H1 (cell line): ENCODE results near the gene CACNG6. TPM values are rescaled to one million over a fixed set of nuclear protein-coding genes. Genes with fewer than 3 reads are reported as not detected.

Experiments used
- CTCF ChIA-PET: fragments of 300-600 bp; sonication (Branson Sonifier 250); formaldehyde crosslinking; loops from one replicate; lab custom pipeline; 2021; ENCODE audit not compliant: partially characterized antibody; lab: Charles Lee
- POLR2A ChIA-PET: fragments of 300-600 bp; sonication (Branson Sonifier 250); formaldehyde crosslinking; loops from one replicate; lab custom pipeline; 2021; ENCODE audit warnings: inconsistent platforms; ENCODE audit not compliant: partially characterized antibody; lab: Charles Lee
- DNase-seq, 2 experiments: peaks; one replicate each; pipeline versions ENCODE4 v3.0.0 to v3.0.0-alpha.2; 2010 to 2022; ENCODE audit warnings: low spot score in 2 of 2, low read depth in 1 of 2, mixed read lengths in 1 of 2
- FAIRE-seq: peaks from 2 replicates; lab custom pipeline; 2011; peaks lifted over from hg19 to GRCh38; lab: Jason Lieb, UNC
- H2AFZ ChIP-seq: 2 replicates; pipeline ENCODE4 v1.8.1; 2012; ENCODE audit warnings: low read length, inconsistent platforms
- H2AK5ac ChIP-seq: 2 replicates; pipeline ENCODE4 v1.6.1; 2013; ENCODE audit warnings: low read depth, low read length
- H2BK120ac ChIP-seq: replicated peaks from 2 replicates; pipeline ENCODE3; 2013; ENCODE audit warnings: low read depth, low read length, inconsistent platforms
- H2BK12ac ChIP-seq: 2 replicates; pipeline ENCODE4 v1.6.1; 2013; ENCODE audit warnings: low read depth, low read length
- H2BK15ac ChIP-seq: 2 replicates; pipeline ENCODE4 v1.6.1; 2013; ENCODE audit warnings: low read length
- H2BK20ac ChIP-seq: 2 replicates; pipeline ENCODE4 v1.6.1; 2013; ENCODE audit warnings: low read length
- H2BK5ac ChIP-seq: 2 replicates; pipeline ENCODE4 v1.6.1; 2013; ENCODE audit warnings: low read depth, low read length
- H3K14ac ChIP-seq: 2 replicates; pipeline ENCODE4 v1.6.1; 2013; ENCODE audit warnings: inconsistent platforms; ENCODE audit not compliant: insufficient read length
- H3K18ac ChIP-seq: 2 replicates; pipeline ENCODE4 v1.6.1; 2013; ENCODE audit warnings: low read length; ENCODE audit errors: extremely low read depth
- H3K23ac ChIP-seq: 2 replicates; pipeline ENCODE4 v1.6.1; 2013; ENCODE audit warnings: inconsistent platforms; ENCODE audit not compliant: insufficient read length
- H3K23me2 ChIP-seq: 2 replicates; pipeline ENCODE4 v1.6.1; 2013; ENCODE audit warnings: low read depth, low read length
- H3K27ac ChIP-seq: 2 replicates; pipeline ENCODE4 v1.6.1; 2011; ENCODE audit warnings: low read depth, low read length, inconsistent platforms
- H3K27me3 ChIP-seq, 4 experiments: replicated peaks in 1 of 4; 1 replicate in 1 of 4; 2 replicates in 3 of 4; pipeline versions ENCODE4 v1.6.1 to v1.8.1; 2011 to 2013; ENCODE audit warnings: low read length in 3 of 4, mild to moderate bottlenecking in 3 of 4, inconsistent platforms in 2 of 4, mixed read lengths in 2 of 4, moderate library complexity in 1 of 4; ENCODE audit not compliant: control insufficient read depth in 3 of 4, insufficient read depth in 3 of 4; ENCODE audit errors: extremely low read depth in 1 of 4
- H3K36me3 ChIP-seq, 4 experiments: 2 replicates each; pipeline versions ENCODE4 v1.6.1 to v1.8.1; 2011 to 2013; ENCODE audit warnings: mild to moderate bottlenecking in 4 of 4, low read length in 3 of 4, moderate library complexity in 2 of 4, control low read depth in 1 of 4, inconsistent platforms in 1 of 4; ENCODE audit not compliant: insufficient read depth in 4 of 4, control insufficient read depth in 2 of 4
- H3K4ac ChIP-seq: replicated peaks from 2 replicates; pipeline ENCODE3; 2013; ENCODE audit warnings: low read length, low read depth, mixed read lengths, inconsistent platforms; ENCODE audit not compliant: insufficient read length
- H3K4me1 ChIP-seq, 4 experiments: replicated peaks in 1 of 4; 1 replicate in 1 of 4; 2 replicates in 3 of 4; pipeline versions ENCODE4 v1.6.1 to v1.8.1; 2011 to 2013; ENCODE audit warnings: low read length in 3 of 4, inconsistent platforms in 2 of 4, mixed read lengths in 1 of 4; ENCODE audit not compliant: insufficient read depth in 4 of 4, control insufficient read depth in 3 of 4
- H3K4me2 ChIP-seq, 2 experiments: 2 replicates each; pipeline versions ENCODE4 v1.6.1 to v1.8.1; 2011 to 2013; ENCODE audit warnings: low read depth in 2 of 2, low read length in 2 of 2, control low read depth in 1 of 2, inconsistent platforms in 1 of 2, mild to moderate bottlenecking in 1 of 2; ENCODE audit not compliant: insufficient read depth in 1 of 2
- H3K4me3 ChIP-seq, 4 experiments: fragments of 200-600, 300-600 bp in 1 of 4; sonication (generic), shearing (Covaris generic), sonication (Bioruptor Twin) in 1 of 4; 2 replicates each; pipeline versions ENCODE4 v1.5.1 to v1.8.1; 2011 to 2016; ENCODE audit warnings: low read length in 4 of 4, low read depth in 3 of 4, control low read depth in 2 of 4, inconsistent platforms in 2 of 4, mild to moderate bottlenecking in 2 of 4, mixed read lengths in 1 of 4, moderate library complexity in 1 of 4; ENCODE audit not compliant: insufficient read depth in 2 of 4; ENCODE audit errors: extremely low read depth in 1 of 4
- H3K56ac ChIP-seq: replicated peaks from 2 replicates; pipeline ENCODE3; 2013; ENCODE audit warnings: low read depth, mild to moderate bottlenecking, mixed read lengths, low read length, inconsistent platforms; ENCODE audit not compliant: insufficient read length
- H3K79me1 ChIP-seq: 2 replicates; pipeline ENCODE4 v1.6.1; 2013; ENCODE audit warnings: low read depth, low read length, control low read depth
- H3K79me2 ChIP-seq, 2 experiments: 2 replicates each; pipeline versions ENCODE4 v1.6.1 to v1.8.1; 2012 to 2013; ENCODE audit warnings: low read length in 2 of 2, mild to moderate bottlenecking in 2 of 2, inconsistent platforms in 1 of 2; ENCODE audit not compliant: insufficient read depth in 2 of 2, control insufficient read depth in 1 of 2
- H3K9ac ChIP-seq, 4 experiments: replicated peaks in 1 of 4; 1 replicate in 1 of 4; 2 replicates in 3 of 4; pipeline versions ENCODE4 v1.6.1 to v1.8.1; 2011 to 2013; ENCODE audit warnings: low read depth in 3 of 4, low read length in 3 of 4, control low read depth in 2 of 4, mild to moderate bottlenecking in 2 of 4, moderate library complexity in 2 of 4, inconsistent platforms in 1 of 4; ENCODE audit errors: extremely low read depth in 1 of 4
- H3K9me3 ChIP-seq, 2 experiments: 2 replicates each; pipeline versions ENCODE4 v1.6.1 to v1.8.1; 2012 to 2013; ENCODE audit warnings: mild to moderate bottlenecking in 2 of 2, moderate library complexity in 2 of 2, control low read depth in 1 of 2, inconsistent platforms in 1 of 2, low read depth in 1 of 2, low read length in 1 of 2, mixed read lengths in 1 of 2; ENCODE audit not compliant: insufficient read depth in 2 of 2
- H4K20me1 ChIP-seq, 2 experiments: replicated peaks in 1 of 2; 2 replicates each; pipeline versions ENCODE3 to v1.8.1; 2011 to 2013; ENCODE audit warnings: inconsistent platforms in 2 of 2, low read length in 2 of 2, mild to moderate bottlenecking in 1 of 2; ENCODE audit not compliant: insufficient read depth in 2 of 2, control insufficient read depth in 1 of 2
- H4K5ac ChIP-seq: 2 replicates; pipeline ENCODE4 v1.6.1; 2013; ENCODE audit warnings: low read length, low read depth, mixed read lengths, inconsistent platforms; ENCODE audit not compliant: insufficient read length
- H4K8ac ChIP-seq: 2 replicates; pipeline ENCODE4 v1.8.0; 2013; ENCODE audit warnings: mild to moderate bottlenecking, moderate library complexity, low read length, inconsistent platforms; ENCODE audit not compliant: insufficient read depth; ENCODE audit errors: extremely low read depth
- H4K91ac ChIP-seq: replicated peaks from 2 replicates; pipeline ENCODE3; 2013; ENCODE audit warnings: low read length, mixed read lengths, inconsistent platforms; ENCODE audit not compliant: insufficient read length
- CEBPB ChIP-seq: IDR thresholded peaks from 2 replicates; pipeline ENCODE4 v1.6.1; 2012; ENCODE audit warnings: low read depth, low read length
- E2F6 ChIP-seq: IDR thresholded peaks from 2 replicates; pipeline ENCODE4 v1.6.1; 2012; ENCODE audit warnings: inconsistent platforms
- EZH2 ChIP-seq: fragments of 200-600 bp; sonication (generic); IDR thresholded peaks from 2 replicates; pipeline ENCODE4 v1.7.1; 2012; ENCODE audit warnings: low read depth, mild to moderate bottlenecking, moderate library complexity, low read length, inconsistent platforms; ENCODE audit not compliant: severe bottlenecking
- HDAC6 ChIP-seq: IDR thresholded peaks from one replicate; pipeline ENCODE4 v1.7.1; 2012; ENCODE audit warnings: low read depth, mild to moderate bottlenecking, inconsistent platforms, low read length, moderate library complexity
- KDM4A ChIP-seq: IDR thresholded peaks from one replicate; pipeline ENCODE4 v1.7.1; 2012; ENCODE audit warnings: low read depth, mild to moderate bottlenecking, moderate library complexity, low read length, inconsistent platforms; ENCODE audit not compliant: severe bottlenecking
- MAX ChIP-seq: IDR thresholded peaks from 2 replicates; pipeline ENCODE4 v1.6.1; 2012; ENCODE audit warnings: inconsistent platforms
- POLR2AphosphoS5 ChIP-seq: IDR thresholded peaks from 2 replicates; pipeline ENCODE4 v1.6.1; 2011; ENCODE audit warnings: low read depth, low read length
- TAF1 ChIP-seq: IDR thresholded peaks from 2 replicates; pipeline ENCODE4 v1.6.1; 2011; ENCODE audit warnings: mild to moderate bottlenecking, low read depth, low read length
- WGBS, 2 experiments: shearing (Covaris generic) in 1 of 2; methylation state at CpG; one replicate each; pipeline versions ENCODE4 v1.1.6 to v1.1.7; 2013 to 2015; ENCODE audit warnings: low lambda C conversion rate in 2 of 2, mixed read lengths in 2 of 2, inconsistent platforms in 1 of 2, low coverage in 1 of 2, missing lambda C conversion rate in 1 of 2; ENCODE audit not compliant: insufficient replicate concordance in 2 of 2, insufficient coverage in 1 of 2, insufficient read length in 1 of 2; ENCODE audit errors: extremely low coverage in 1 of 2, missing lambda C conversion rate in 1 of 2; 5-methylcytosine and 5-hydroxymethylcytosine counted together
- polyA plus RNA-seq, 7 experiments: library from polyadenylated mRNA; depleted of rRNA in 3 of 7; stranded (reverse) in 5 of 7; unstranded in 2 of 7; fragments of >200 nt in 5 of 7; fragments of 200-250 nt in 2 of 7; gene quantifications; 1 replicate in 5 of 7; 2 replicates in 1 of 7; 4 replicates in 1 of 7; pipeline versions ENCODE4 v1.2.1 to v1.2.3, GENCODE V29; 2011 to 2013; ENCODE audit warnings: missing spikeins in 2 of 7, mixed read lengths in 2 of 7
- total RNA-seq: library from RNA; stranded (reverse); fragmentation: NEBNext Ultra II Directional; extraction: Animal tissue kit (Norgen Biotek cat#: 25700); gene quantifications from 2 replicates; pipeline ENCODE4 v1.2.1, GENCODE V29; 2021

CACNG6 gene
- total and polyA plus RNA-seq, 2 of the 8 experiments (the other 6 are each of a cell fraction or from before 2014, with no cell fraction given), result 1.2 to 1.6 TPM

- Histone ChIP-seq H4K20me1 (peaks cover 3 to 9% of the 10 kb centered on the region in 2 experiments), H2AK5ac (no peak overlapping the region), H2BK20ac (no peak overlapping the region), H4K5ac (no peak overlapping the region), H3K18ac (no peak overlapping the region; the same call in 1 of the 2 replicates), H3K23ac (no peak overlapping the region), H2BK5ac (no peak overlapping the region; the same call in 1 of the 2 replicates), H3K56ac (no peak overlapping the region), H3K23me2 (peaks cover 28% of the 10 kb centered on the region), H3K79me1 (no peaks in the 10 kb centered on the region), H2BK12ac (peak overlapping the region; percentile 94), H3K9me3 (no peaks in the 10 kb centered on the region), H3K79me2 (peaks cover 0 to 3% of the 10 kb centered on the region in 2 experiments; a peak in 1 of 4 replicates), H3K4me2 (peak overlapping the region; percentile 71 to 95), H2BK120ac (no peak overlapping the region), H4K91ac (no peak overlapping the region), H3K27me3 (peaks cover 0 to 3% (median 1%) of the 10 kb centered on the region in 4 experiments; a peak in 3 of 7 replicates), H3K4me1 (peaks cover 4 to 14% (median 9%) of the 10 kb centered on the region in 4 experiments), H2AFZ (no peak overlapping the region), H3K4ac (no peak overlapping the region), H3K9ac (peak overlapping the region in 3 of 4 experiments; percentile 31 to 78 (median 57); a peak in 5 of 7 replicates), H3K14ac (no peak overlapping the region), H4K8ac (peak overlapping the region; percentile 83), H3K4me3 (peak overlapping the region; percentile 18 to 56 (median 32); a peak in 7 of 8 replicates), H3K36me3 (no peaks in the 10 kb centered on the region), H2BK15ac (peak overlapping the region; percentile 61; the same call in 1 of the 2 replicates), H3K27ac (no peak overlapping the region)
- 14% methylated on average over 18 of the region's 62 CpGs; no CpG with 5 or more reads in 1 of the 2 experiments for WGBS, 2 experiments
- DNase-seq, result peak in 1 of 2 experiments; percentile 67
- peak; percentile 77 for TF ChIP-seq MAX
- peak; percentile 58 for TF ChIP-seq E2F6
- 0 out of 2 replicates have a peak, but pooled peaks have one; percentile 17 for TF ChIP-seq TAF1
- no peak for TF ChIP-seq CEBPB
- no peak for TF ChIP-seq HDAC6
- peak; percentile 43; the same call in 1 of the 2 replicates for TF ChIP-seq POLR2AphosphoS5
- no peak for TF ChIP-seq EZH2
- peak; percentile 19 for TF ChIP-seq KDM4A
- FAIRE-seq, result no peak
- CTCF ChIA-PET, result interaction anchor here (1.0 to 3.2 kb wide), 5 partner anchors 23 to 81 kb away, joined by 3 to 35 read pairs (median 6); no protein-coding TSS in a partner anchor
- POLR2A ChIA-PET, result interaction anchor here (1.2 to 3.1 kb wide), 8 partner anchors 13 to 103 kb away, joined by 4 to 41 read pairs (median 13); no protein-coding TSS in a partner anchor
Measured at GRCh38 chr19:53982001-53982451, 9.4 kb upstream of the CACNG6 start.
